HEK293 (cell line): ENCODE data around the gene CFAP97D2.
A peak's percentile ranks its signal among the peaks of the same experiment; 100 is the strongest.

Source experiments
- CTCF ChIA-PET: fragments of 350-600 bp; formaldehyde crosslinking; extraction: SDS; loops from one replicate; lab custom pipeline; 2021; ENCODE audit warnings: antibody characterized with exemption; lab: Yijun Ruan, JAX
- POLR2A ChIA-PET: fragments of 300-600 bp; formaldehyde crosslinking; extraction: SDS; loops from one replicate; lab custom pipeline; 2020; ENCODE audit warnings: antibody characterized with exemption, inconsistent platforms; lab: Yijun Ruan, JAX
- H3K27ac ChIP-seq: fragments of 200-500 bp; sonication (Bioruptor generic); 2 replicates; pipeline ENCODE4 v1.5.1; 2014; ENCODE audit warnings: low read depth, low read length, control low read depth, inconsistent platforms; ENCODE audit errors: extremely low read depth
- H3K36me3 ChIP-seq, 2 experiments: fragments of 200-500 bp in 1 of 2; sonication (Bioruptor generic) in 1 of 2; 1 replicate in 1 of 2; 2 replicates in 1 of 2; pipeline ENCODE4 v1.5.1; 2014 to 2017; ENCODE audit warnings: inconsistent platforms in 2 of 2, low read length in 2 of 2; ENCODE audit not compliant: control insufficient read depth in 2 of 2, insufficient read depth in 1 of 2
- H3K4me1 ChIP-seq: fragments of 200-500 bp; sonication (Bioruptor generic); 2 replicates; pipeline ENCODE4 v1.5.1; 2014; ENCODE audit warnings: mild to moderate bottlenecking, low read length, inconsistent platforms; ENCODE audit not compliant: control insufficient read depth, insufficient read depth
- H3K4me3 ChIP-seq: 2 replicates; pipeline ENCODE4 v1.5.1; 2011; ENCODE audit warnings: low read depth, mild to moderate bottlenecking, control low read depth, low read length, moderate library complexity
- H3K9me3 ChIP-seq: fragments of 200-500 bp; sonication (Bioruptor generic); 2 replicates; pipeline ENCODE4 v1.5.1; 2014; ENCODE audit warnings: low read depth, low read length, inconsistent platforms; ENCODE audit not compliant: control insufficient read depth, insufficient read depth
- GLI2 ChIP-seq: fragments of 450-650 bp; formaldehyde crosslinking; IDR thresholded peaks from 2 replicates; pipeline ENCODE4; 2017; ENCODE audit warnings: missing biosample characterization, missing genetic modification characterization, low read depth, borderline replicate concordance
- HOXD13 ChIP-seq: sonication (generic); formaldehyde crosslinking; IDR thresholded peaks from 2 replicates; pipeline ENCODE4 v1.8.0; 2022; ENCODE audit warnings: missing genetic modification reagents, borderline replicate concordance
- KLF17 ChIP-seq: fragments of 450-650 bp; formaldehyde crosslinking; IDR thresholded peaks from 2 replicates; pipeline ENCODE4 v1.5.1; 2016; ENCODE audit warnings: missing biosample characterization, missing genetic modification characterization
- KLF7 ChIP-seq: fragments of 450-650 bp; formaldehyde crosslinking; IDR thresholded peaks from 2 replicates; pipeline ENCODE4 v1.5.1; 2016; ENCODE audit warnings: missing biosample characterization, missing genetic modification characterization, borderline replicate concordance
- MYNN ChIP-seq: fragments of 450-650 bp; formaldehyde crosslinking; IDR thresholded peaks from 2 replicates; pipeline ENCODE4 v1.5.1; 2016; ENCODE audit warnings: missing biosample characterization, missing genetic modification characterization, borderline replicate concordance
- PRDM1 ChIP-seq: fragments of 450-650 bp; formaldehyde crosslinking; IDR thresholded peaks from 2 replicates; pipeline ENCODE4; 2016; ENCODE audit warnings: missing biosample characterization, missing genetic modification characterization
- REPIN1 ChIP-seq: fragments of 450-650 bp; formaldehyde crosslinking; IDR thresholded peaks from 2 replicates; pipeline ENCODE4 v1.5.1; 2017; ENCODE audit warnings: missing biosample characterization, missing genetic modification characterization, low read depth
- WT1 ChIP-seq: fragments of 450-650 bp; formaldehyde crosslinking; IDR thresholded peaks from 2 replicates; pipeline ENCODE4 v1.5.1; 2016; ENCODE audit warnings: missing biosample characterization, missing genetic modification characterization
- ZNF157 ChIP-seq: fragments of 450-650 bp; formaldehyde crosslinking; IDR thresholded peaks from 2 replicates; pipeline ENCODE4 v1.5.1; 2016; ENCODE audit warnings: missing biosample characterization, missing genetic modification characterization
- ZNF24 ChIP-seq: fragments of 450-650 bp; formaldehyde crosslinking; IDR thresholded peaks from 2 replicates; pipeline ENCODE4 v1.5.1; 2016; ENCODE audit warnings: missing biosample characterization, missing genetic modification characterization
- ZNF510 ChIP-seq: fragments of 450-650 bp; formaldehyde crosslinking; IDR thresholded peaks from 2 replicates; pipeline ENCODE4 v1.5.1; 2018; ENCODE audit warnings: mild to moderate bottlenecking, missing genetic modification characterization, missing biosample characterization; ENCODE audit not compliant: insufficient replicate concordance
- ZNF530 ChIP-seq: fragments of 450-650 bp; formaldehyde crosslinking; IDR thresholded peaks from 2 replicates; pipeline ENCODE4 v1.5.1; 2016; ENCODE audit warnings: low read depth, missing biosample characterization, missing genetic modification characterization
- ZNF555 ChIP-seq: fragments of 450-650 bp; formaldehyde crosslinking; conservative IDR thresholded peaks from 2 replicates; pipeline ENCODE4 v1.5.1; 2017; ENCODE audit warnings: missing biosample characterization, mild to moderate bottlenecking, missing genetic modification characterization, inconsistent platforms
- ZNF585B ChIP-seq: fragments of 450-650 bp; formaldehyde crosslinking; IDR thresholded peaks from 2 replicates; pipeline ENCODE4 v1.5.1; 2016; ENCODE audit warnings: missing biosample characterization, missing genetic modification characterization
- ZNF777 ChIP-seq: fragments of 450-650 bp; formaldehyde crosslinking; IDR thresholded peaks from 2 replicates; pipeline ENCODE4 v1.5.1; 2017; ENCODE audit warnings: missing biosample characterization, missing genetic modification characterization, borderline replicate concordance
- ZNF837 ChIP-seq: fragments of 450-650 bp; formaldehyde crosslinking; IDR thresholded peaks from 2 replicates; pipeline ENCODE4 v1.5.1; 2016; ENCODE audit warnings: missing biosample characterization, missing genetic modification characterization
- TF ChIP-seq, protein P1 (sequence below): fragments of 450-650 bp; formaldehyde crosslinking; IDR thresholded peaks from 2 replicates; pipeline ENCODE4 v1.5.1; 2016; ENCODE audit warnings: missing biosample characterization, missing genetic modification characterization
- TF ChIP-seq, protein P2 (sequence below): fragments of 450-650 bp; formaldehyde crosslinking; IDR thresholded peaks from 2 replicates; pipeline ENCODE4 v1.5.1; 2016; ENCODE audit warnings: missing biosample characterization, missing genetic modification characterization

Gene CFAP97D2

GRCh38 chr13:114235697-114236096 lies 56.6 kb downstream of the CFAP97D2 start (continued):
- TF ChIP-seq, protein P1, sequence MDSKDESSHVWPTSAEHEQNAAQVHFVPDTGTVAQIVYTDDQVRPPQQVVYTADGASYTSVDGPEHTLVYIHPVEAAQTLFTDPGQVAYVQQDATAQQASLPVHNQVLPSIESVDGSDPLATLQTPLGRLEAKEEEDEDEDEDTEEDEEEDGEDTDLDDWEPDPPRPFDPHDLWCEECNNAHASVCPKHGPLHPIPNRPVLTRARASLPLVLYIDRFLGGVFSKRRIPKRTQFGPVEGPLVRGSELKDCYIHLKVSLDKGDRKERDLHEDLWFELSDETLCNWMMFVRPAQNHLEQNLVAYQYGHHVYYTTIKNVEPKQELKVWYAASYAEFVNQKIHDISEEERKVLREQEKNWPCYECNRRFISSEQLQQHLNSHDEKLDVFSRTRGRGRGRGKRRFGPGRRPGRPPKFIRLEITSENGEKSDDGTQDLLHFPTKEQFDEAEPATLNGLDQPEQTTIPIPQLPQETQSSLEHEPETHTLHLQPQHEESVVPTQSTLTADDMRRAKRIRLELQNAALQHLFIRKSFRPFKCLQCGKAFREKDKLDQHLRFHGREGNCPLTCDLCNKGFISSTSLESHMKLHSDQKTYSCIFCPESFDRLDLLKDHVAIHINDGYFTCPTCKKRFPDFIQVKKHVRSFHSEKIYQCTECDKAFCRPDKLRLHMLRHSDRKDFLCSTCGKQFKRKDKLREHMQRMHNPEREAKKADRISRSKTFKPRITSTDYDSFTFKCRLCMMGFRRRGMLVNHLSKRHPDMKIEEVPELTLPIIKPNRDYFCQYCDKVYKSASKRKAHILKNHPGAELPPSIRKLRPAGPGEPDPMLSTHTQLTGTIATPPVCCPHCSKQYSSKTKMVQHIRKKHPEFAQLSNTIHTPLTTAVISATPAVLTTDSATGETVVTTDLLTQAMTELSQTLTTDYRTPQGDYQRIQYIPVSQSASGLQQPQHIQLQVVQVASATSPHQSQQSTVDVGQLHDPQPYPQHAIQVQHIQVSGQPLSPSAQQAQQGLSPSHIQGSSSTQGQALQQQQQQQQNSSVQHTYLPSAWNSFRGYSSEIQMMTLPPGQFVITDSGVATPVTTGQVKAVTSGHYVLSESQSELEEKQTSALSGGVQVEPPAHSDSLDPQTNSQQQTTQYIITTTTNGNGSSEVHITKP (tag by site-specific recombination), result no peak
- TF ChIP-seq ZNF157, result no peak
- TF ChIP-seq, protein P2, sequence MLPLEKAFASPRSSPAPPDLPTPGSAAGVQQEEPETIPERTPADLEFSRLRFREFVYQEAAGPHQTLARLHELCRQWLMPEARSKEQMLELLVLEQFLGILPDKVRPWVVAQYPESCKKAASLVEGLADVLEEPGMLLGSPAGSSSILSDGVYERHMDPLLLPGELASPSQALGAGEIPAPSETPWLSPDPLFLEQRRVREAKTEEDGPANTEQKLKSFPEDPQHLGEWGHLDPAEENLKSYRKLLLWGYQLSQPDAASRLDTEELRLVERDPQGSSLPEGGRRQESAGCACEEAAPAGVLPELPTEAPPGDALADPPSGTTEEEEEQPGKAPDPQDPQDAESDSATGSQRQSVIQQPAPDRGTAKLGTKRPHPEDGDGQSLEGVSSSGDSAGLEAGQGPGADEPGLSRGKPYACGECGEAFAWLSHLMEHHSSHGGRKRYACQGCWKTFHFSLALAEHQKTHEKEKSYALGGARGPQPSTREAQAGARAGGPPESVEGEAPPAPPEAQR, result no peak
- TF ChIP-seq ZNF837 (tag by site-specific recombination), result no peak
- TF ChIP-seq REPIN1 (tag by site-specific recombination), result no peak
- no peak for TF ChIP-seq MYNN
- TF ChIP-seq HOXD13 (CRISPR knock-in tag), result no peak
- no peak for TF ChIP-seq WT1 (tag by site-specific recombination)
- TF ChIP-seq ZNF585B, result no peak

DNA sequence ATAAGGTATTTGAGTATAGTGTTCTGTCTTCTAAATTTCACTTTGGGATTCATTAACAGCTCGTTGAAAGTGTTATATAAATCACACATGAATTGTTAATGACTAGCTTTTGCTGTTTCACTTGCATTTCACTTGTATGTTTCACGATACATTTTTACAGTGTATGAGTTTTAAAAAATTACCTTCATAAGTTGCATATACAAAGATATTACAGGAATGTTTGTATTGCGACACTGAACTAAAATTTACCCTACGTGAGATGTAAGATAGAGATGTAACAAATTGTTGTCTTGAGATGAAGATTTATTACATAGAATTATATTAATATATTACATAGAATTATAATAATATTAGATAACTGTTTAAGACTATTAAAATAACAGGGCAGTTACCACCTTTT lies 57.2 kb downstream of the CFAP97D2 start:
- H3K27ac ChIP-seq, result no peak overlapping the region
- TF ChIP-seq PRDM1, result peak; percentile 63
- TF ChIP-seq ZNF24 (tag by site-specific recombination), result no peak
- no peak for TF ChIP-seq ZNF510 (tag by site-specific recombination)
- H3K4me1 ChIP-seq, result no peaks in the 10 kb centered on the region
- H3K36me3 ChIP-seq, result peaks cover 28 to 44% of the 10 kb centered on the region in 2 experiments
- H3K4me3 ChIP-seq, result peak overlapping the region; percentile 84
- ChIA-PET CTCF (interaction anchor here (1.0 kb wide), 1 partner anchor 8 kb away, joined by 3 read pairs; no protein-coding TSS in a partner anchor), POLR2A (no interaction called here)
- no peaks in the 10 kb centered on the region for H3K9me3 ChIP-seq

GRCh38 chr13:114237415-114238112 lies 58.5 kb downstream of the CFAP97D2 start:
- H3K4me1 ChIP-seq, result no peaks in the 10 kb centered on the region
- H3K36me3 ChIP-seq, result peaks cover 40 to 58% of the 10 kb centered on the region in 2 experiments
- ChIA-PET CTCF (interaction anchor here (1.0 kb wide), 1 partner anchor 9 kb away, joined by 3 read pairs; no protein-coding TSS in a partner anchor), POLR2A (interaction anchor here (0.5 kb wide), 1 partner anchor 9 kb away, joined by 5 read pairs; no protein-coding TSS in a partner anchor)
- H3K27ac ChIP-seq, result no peak overlapping the region
- H3K4me3 ChIP-seq, result no peak overlapping the region
- TF ChIP-seq PRDM1 (0 out of 2 replicates have a peak, but pooled peaks have one; percentile 8), KLF7 (tag by site-specific recombination) (no peak)
- no peaks in the 10 kb centered on the region for H3K9me3 ChIP-seq

DNA sequence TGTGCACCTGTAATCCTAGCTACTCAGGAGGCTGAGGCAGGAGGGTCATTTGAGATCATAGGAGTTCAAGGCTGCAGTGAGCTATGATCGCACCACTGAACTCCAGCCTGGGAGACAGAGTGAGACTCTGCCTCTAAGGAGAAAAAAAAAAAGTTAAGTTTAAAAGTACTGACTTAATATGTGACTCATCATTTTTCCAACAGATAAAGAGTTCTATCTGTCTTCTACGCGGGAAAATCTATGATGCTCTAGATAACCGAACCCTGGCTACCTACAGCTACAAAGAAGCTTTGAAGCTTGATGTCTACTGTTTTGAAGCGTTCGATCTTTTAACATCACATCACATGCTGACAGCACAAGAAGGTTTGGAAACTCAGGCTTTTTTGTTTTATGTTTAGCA lies 62.9 kb downstream of the CFAP97D2 start:
- Histone ChIP-seq H3K9me3 (no peaks in the 10 kb centered on the region), H3K4me1 (no peaks in the 10 kb centered on the region), H3K27ac (no peak overlapping the region), H3K4me3 (no peak overlapping the region), H3K36me3 (peaks cover 59 to 98% of the 10 kb centered on the region in 2 experiments)
- no peak for TF ChIP-seq GLI2
- no peak for TF ChIP-seq ZNF530 (tag by site-specific recombination)
- no peak for TF ChIP-seq KLF17
- TF ChIP-seq ZNF555 (tag by site-specific recombination), result no peak
- TF ChIP-seq ZNF777 (tag by site-specific recombination), result no peak
- ChIA-PET CTCF (interaction anchor here (0.6 kb wide), 1 partner anchor 591 kb away, joined by 3 read pairs; no protein-coding TSS in a partner anchor), POLR2A (no interaction called here)
